ENCODE results near the gene TMEM53.

TMEM53 gene

GRCh38 chr1:44646261-44647110, 27.8 kb downstream of the TMEM53 start:
- no peak for DNase-seq (ENCODE audit: low read depth)

GRCh38 chr1:44645476-44646244, 28.6 kb downstream of the TMEM53 start:
- DNase-seq (ENCODE audit: low read depth) = no peak

GRCh38 chr1:44644806-44645205, 29.5 kb downstream of the TMEM53 start:
- DNase-seq (ENCODE audit: low read depth) = no peak

GRCh38 chr1:44643721-44644334, 30.5 kb downstream of the TMEM53 start:
- DNase-seq (ENCODE audit: low read depth) = no peak

GRCh38 chr1:44642925-44643324, 31.4 kb downstream of the TMEM53 start:
- DNase-seq (ENCODE audit: low read depth) = no peak

- DNase-seq (ENCODE audit: low read depth) = no peak
These were observed 32.0 kb downstream of the TMEM53 start for GRCh38 chr1:44642255-44642654.

GRCh38 chr1:44641126-44642102, 32.9 kb downstream of the TMEM53 start:
- DNase-seq (ENCODE audit: low read depth) = no peak

GRCh38 chr1:44640200-44640853, 34.0 kb downstream of the TMEM53 start:
- DNase-seq (ENCODE audit: low read depth) = no peak

- no peak for DNase-seq (ENCODE audit: low read depth)
These were observed 36.4 kb downstream of the TMEM53 start for GRCh38 chr1:44637702-44638411.

- no peak for DNase-seq (ENCODE audit: low read depth)
These were observed 37.3 kb downstream of the TMEM53 start for GRCh38 chr1:44636688-44637598.

- no peak for DNase-seq (ENCODE audit: low read depth)
These were observed 38.1 kb downstream of the TMEM53 start for GRCh38 chr1:44636083-44636687.

GRCh38 chr1:44635439-44635838, 38.8 kb downstream of the TMEM53 start:
- no peak for DNase-seq (ENCODE audit: low read depth)

- DNase-seq (ENCODE audit: low read depth) = no peak
These were observed 39.6 kb downstream of the TMEM53 start for GRCh38 chr1:44634606-44635189.

- DNase-seq (ENCODE audit: low read depth) = no peak
These were observed 41.7 kb downstream of the TMEM53 start for GRCh38 chr1:44632598-44632997.

GRCh38 chr1:44631647-44632539, 42.4 kb downstream of the TMEM53 start:
- peak; percentile 81 for DNase-seq (ENCODE audit: low read depth)

GRCh38 chr1:44631333-44631646, 43.0 kb downstream of the TMEM53 start:
- no peak for DNase-seq (ENCODE audit: low read depth)

- DNase-seq (ENCODE audit: low read depth) = no peak
These were observed 44.2 kb downstream of the TMEM53 start for GRCh38 chr1:44630116-44630515.

Data from activated T-helper 9 cell treated with anti-CD3 and anti-CD28 coated beads, Interleukin-2, amount 50 U/mL, for 16 hours (primary cell).